GM12864 (cell line): ENCODE data around the gene PCBP3.

Source experiments
- DNase-seq: peaks from one replicate; pipeline ENCODE4 v3.0.0-alpha.2; 2011; ENCODE audit warnings: low read depth
- H3K4me3 ChIP-seq: 2 replicates; pipeline ENCODE4 v1.5.1; 2011; ENCODE audit warnings: mild to moderate bottlenecking, low read depth, low read length, control low read depth
- CTCF ChIP-seq: IDR thresholded peaks from 2 replicates; pipeline ENCODE4 v1.5.1; 2011; ENCODE audit warnings: low read depth, mild to moderate bottlenecking, moderate library complexity, low read length, control low read depth, inconsistent platforms; ENCODE audit errors: missing control alignments

PCBP3 gene

DNA sequence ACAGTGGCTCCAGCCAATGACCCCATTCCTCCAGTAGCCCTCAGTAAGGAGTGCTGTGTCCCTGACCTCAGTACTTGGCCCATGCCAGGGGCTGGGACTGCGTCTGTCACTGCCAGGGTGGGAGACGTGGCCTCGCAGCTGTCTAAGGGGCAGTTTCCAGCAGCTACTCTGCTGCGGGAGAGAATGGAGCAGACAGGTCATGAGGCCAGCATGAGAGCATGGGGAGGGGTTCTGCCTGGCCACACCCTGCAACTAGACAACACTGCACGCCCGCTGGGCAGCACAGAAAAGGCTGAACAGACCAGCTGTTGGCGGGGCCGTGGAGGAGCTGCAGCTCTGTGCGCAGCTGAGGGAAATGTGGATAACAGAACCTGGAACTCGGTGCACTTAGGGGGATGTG lies 246.4 kb downstream of the PCBP3 start:
- TF ChIP-seq CTCF, result no peak
- no peak for DNase-seq
- H3K4me3 ChIP-seq, result no peak overlapping the region

DNA sequence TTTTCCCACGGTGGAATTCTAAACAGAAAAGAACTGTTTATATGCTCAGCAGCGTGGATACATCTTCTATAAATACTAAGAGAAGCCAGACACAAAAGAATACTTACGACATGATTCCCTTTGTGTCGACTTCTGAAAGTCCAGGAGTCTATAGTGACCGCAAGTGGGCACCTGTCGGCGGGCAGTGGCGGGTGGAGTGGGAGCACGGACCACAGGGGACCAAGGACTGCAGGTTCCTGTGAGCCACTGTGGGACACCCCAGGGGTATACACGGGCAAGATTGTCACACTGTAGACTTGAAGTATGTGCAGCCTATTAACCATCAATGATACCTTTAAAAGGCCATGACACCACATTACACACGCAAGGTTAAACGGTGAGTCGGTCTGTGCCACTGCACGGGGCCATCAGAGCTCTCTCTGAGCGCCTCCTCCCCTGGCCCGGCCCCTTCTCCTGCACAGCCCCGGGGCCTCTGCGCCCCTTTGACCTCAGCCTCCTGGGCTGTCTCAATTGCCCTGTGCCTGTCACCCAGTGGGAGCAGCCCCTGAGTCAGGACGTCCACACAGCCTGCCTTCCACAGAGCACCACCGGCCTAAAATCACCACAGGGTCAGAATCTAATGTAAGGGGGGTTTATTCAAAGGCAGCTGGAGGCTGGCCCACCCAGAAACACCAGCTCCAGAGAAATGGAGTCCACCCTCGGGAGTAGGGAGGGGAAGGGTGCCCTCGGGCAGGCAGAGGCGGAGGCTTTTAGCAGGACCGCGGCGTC lies 248.0 kb downstream of the PCBP3 start:
- TF ChIP-seq CTCF, result no peak
- no peak for DNase-seq
- no peak overlapping the region for H3K4me3 ChIP-seq

DNA sequence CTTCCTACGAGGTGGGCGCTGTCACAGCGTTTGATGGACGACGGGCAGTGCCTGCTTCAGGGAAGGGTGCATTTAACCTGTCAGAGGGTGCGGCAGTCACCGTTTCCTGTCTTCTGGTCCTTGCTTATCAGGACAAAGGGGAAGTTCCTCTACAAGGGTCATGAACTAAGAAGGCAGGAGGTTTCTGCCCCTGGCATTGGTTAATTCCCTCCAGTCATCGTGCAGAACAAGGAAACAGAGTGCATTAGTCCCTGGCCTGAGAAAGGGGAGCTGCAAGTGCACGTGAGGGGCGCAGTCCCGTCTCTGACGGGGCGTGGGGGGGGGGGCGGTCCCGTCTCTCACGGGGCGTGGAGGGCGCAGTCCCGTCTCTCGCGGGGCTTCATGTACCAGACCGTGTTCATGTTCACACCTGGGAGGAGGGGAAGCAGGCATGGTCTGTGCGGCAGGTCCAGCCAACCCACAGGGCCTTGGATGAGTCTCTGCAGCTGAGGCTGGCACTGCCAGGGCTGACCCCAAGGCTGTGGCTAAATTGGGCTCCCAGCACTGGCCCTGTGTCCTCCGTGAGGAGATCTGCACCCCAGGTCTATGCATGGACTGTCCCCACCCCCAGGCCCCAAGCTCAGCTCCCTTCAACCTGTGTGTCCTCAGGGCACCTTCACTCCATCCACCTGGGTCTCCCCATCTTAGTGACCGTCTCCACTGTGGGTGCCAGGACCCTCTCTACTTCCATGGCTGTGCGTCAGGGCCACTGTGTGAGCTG lies 248.8 kb downstream of the PCBP3 start:
- TF ChIP-seq CTCF, result no peak
- DNase-seq, result no peak
- H3K4me3 ChIP-seq, result no peak overlapping the region

DNA sequence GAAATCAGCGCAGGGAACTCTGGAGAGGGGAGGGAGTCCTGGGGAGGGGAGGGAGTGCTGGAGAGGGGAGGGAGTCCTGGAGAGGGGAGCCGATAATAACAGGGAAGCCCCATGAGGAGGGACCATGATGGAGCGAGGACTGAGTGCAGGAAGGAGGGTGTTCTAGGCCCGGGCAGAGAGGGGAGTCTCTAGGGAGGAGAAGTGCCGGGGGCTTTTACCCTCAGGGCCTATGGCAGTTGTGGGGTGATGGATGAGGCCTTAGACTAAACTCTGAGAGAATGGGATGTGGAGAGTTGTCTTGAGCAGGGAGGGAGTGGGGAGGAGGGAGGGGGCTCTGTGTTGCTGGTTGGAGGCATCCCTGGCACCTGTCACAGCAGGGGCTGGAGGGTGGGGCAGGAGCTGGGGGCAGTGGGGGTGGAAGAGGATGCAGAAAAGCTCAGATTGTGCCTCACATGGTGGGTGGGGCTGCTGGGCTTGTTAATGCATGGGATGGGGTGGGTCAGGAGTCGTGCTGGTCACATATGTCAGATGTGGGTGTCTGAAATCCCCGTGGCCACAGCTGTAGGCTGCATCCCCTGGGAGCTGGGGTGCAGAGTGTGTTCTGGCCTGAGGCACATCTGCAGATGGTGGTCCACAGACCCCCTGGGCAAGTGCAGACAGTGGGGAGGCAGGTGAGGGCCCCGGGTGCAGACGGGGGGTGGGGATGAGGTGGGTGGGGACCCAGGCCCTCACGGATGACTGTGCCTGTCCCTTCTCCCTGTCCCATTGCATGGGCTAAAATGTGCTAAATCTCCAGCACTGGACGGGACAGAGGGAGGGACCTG lies 249.6 kb downstream of the PCBP3 start:
- no peak for TF ChIP-seq CTCF
- H3K4me3 ChIP-seq, result no peak overlapping the region
- DNase-seq, result no peak

DNA sequence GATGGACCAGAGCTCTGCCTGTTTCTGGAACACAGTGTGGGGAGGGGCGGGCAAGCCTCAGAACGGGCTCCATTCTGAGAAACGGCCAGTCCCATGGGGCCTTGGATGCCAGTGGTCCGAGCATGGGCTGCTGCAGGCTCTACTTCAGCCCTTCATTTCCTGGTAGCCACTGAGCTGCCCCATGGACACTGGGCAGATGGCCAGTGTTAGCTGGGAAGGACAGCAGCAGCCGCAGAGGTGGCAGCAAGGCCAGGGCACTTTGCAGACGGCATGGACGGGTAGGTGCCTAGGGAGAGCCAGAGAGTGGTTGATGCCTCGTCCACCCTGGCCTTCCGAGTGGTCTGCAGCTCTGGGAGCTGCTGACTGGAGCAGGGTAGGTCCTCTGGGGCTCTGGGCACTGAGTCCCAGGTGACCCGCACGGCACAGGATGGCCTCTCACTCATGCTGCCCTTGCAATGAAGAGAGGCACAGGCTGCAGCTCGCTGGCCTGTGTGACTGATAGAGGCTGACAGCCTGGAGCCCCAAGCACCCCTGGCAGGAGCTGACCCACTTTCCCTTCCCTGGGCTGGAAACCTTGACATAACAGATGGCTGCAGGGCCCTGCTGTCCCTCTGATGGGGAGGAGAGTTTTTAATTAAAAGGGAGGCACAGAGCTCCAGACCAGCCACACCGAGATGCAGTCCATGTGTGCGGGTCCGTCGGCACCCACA lies 250.4 kb downstream of the PCBP3 start:
- no peak for DNase-seq
- TF ChIP-seq CTCF, result no peak
- H3K4me3 ChIP-seq, result no peak overlapping the region

DNA sequence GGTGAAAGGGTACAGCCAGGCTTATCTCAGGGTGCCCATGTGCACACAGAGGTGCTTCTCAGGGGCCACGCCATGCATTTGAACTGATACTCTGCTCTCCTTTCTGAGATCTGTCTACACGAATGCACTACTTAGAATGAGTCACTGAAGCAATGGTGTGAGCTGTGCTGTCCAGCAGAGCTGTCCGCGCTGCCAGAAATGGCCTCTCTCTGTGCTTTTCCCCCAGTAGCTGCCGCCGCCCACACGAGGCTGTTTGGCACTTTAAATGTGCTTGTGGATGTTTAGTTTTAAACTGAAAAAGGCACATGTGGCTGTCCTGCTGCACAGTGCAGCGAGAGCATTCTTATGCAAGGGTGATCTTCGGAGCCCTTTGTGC lies 250.9 kb downstream of the PCBP3 start:
- TF ChIP-seq CTCF, result no peak
- no peak overlapping the region for H3K4me3 ChIP-seq

More for the DNA sequence above, 250.9 kb downstream of the PCBP3 start:
- no peak for DNase-seq
